OCI-LY7 (cell line): ENCODE measurements around the gene RILP. TPM values are rescaled to one million over a fixed set of nuclear protein-coding genes. Genes with fewer than 3 reads are reported as not detected.

Experiments used
- Bru-seq: library from RNA; stranded (reverse); fragments of 400-500 nt; gene quantifications from one replicate; lab custom pipeline; 2021; lab: Mats Ljungman, UMichigan
- BruChase-seq, 2 experiments: library from RNA; stranded (reverse); fragments of 400-500 nt; gene quantifications; one replicate each; lab custom pipeline; 2021; lab: Mats Ljungman, UMichigan
- BruUV-seq: library from RNA; stranded (reverse); fragments of 400-500 nt; replicated peaks from 2 replicates; lab custom pipeline; 2021; lab: Mats Ljungman, UMichigan
- CTCF ChIA-PET: fragments of 300-600 bp; sonication (Branson Sonifier 250); formaldehyde crosslinking; loops from one replicate; lab custom pipeline; 2022; ENCODE audit warnings: antibody characterized with exemption; ENCODE audit not compliant: unreplicated experiment; lab: Charles Lee
- POLR2A ChIA-PET: fragments of 300-600 bp; sonication (Branson Sonifier 250); formaldehyde crosslinking; loops from one replicate; lab custom pipeline; 2022; ENCODE audit warnings: antibody characterized with exemption; lab: Charles Lee
- DNase-seq: peaks from one replicate; pipeline ENCODE4 v3.0.0-alpha.2; 2015; ENCODE audit warnings: low spot score
- H2AFZ ChIP-seq: fragments of 200-600 bp; sonication (generic), shearing (Covaris generic); 2 replicates; pipeline ENCODE4 v1.6.1; 2014; ENCODE audit warnings: mild to moderate bottlenecking, antibody characterized with exemption, low read length, moderate library complexity
- H3K27ac ChIP-seq: fragments of 200-600 bp; sonication (generic); 2 replicates; pipeline ENCODE4 v1.5.1; 2014; ENCODE audit warnings: mixed run types, low read depth, mild to moderate bottlenecking, moderate library complexity, low read length, inconsistent platforms; ENCODE audit not compliant: poor library complexity, severe bottlenecking
- H3K36me3 ChIP-seq: fragments of 200-600 bp; sonication (generic); 2 replicates; pipeline ENCODE4 v1.6.1; 2014; ENCODE audit warnings: mild to moderate bottlenecking, antibody characterized with exemption, low read length, moderate library complexity, mixed read lengths; ENCODE audit not compliant: insufficient read depth
- H3K4me1 ChIP-seq: fragments of 200-600 bp; sonication (generic); 2 replicates; pipeline ENCODE4 v1.5.1; 2014; ENCODE audit warnings: mild to moderate bottlenecking, low read length; ENCODE audit not compliant: insufficient read depth, poor library complexity, severe bottlenecking
- H3K4me2 ChIP-seq: fragments of 200-600 bp; sonication (generic); 2 replicates; pipeline ENCODE4 v1.6.1; 2014; ENCODE audit warnings: mild to moderate bottlenecking, low read length
- H3K4me3 ChIP-seq: fragments of 200-600 bp; sonication (generic); 2 replicates; pipeline ENCODE4 v1.5.1; 2014; ENCODE audit warnings: mild to moderate bottlenecking, low read depth, low read length; ENCODE audit not compliant: poor library complexity, severe bottlenecking
- H3K79me2 ChIP-seq: fragments of 200-600 bp; sonication (generic); 2 replicates; pipeline ENCODE4 v1.6.1; 2016; ENCODE audit warnings: low read depth, mild to moderate bottlenecking, low read length, moderate library complexity, mixed read lengths; ENCODE audit not compliant: insufficient read depth
- H3K9me2 ChIP-seq: fragments of 200-600 bp; sonication (generic); 2 replicates; pipeline ENCODE4 v1.6.1; 2016; ENCODE audit warnings: mild to moderate bottlenecking, low read length, mixed read lengths; ENCODE audit not compliant: insufficient read depth
- H3K9me3 ChIP-seq: fragments of 200-600 bp; sonication (generic); 2 replicates; pipeline ENCODE4 v1.6.1; 2014; ENCODE audit warnings: mild to moderate bottlenecking, mixed run types, low read length, mixed read lengths
- H4K20me1 ChIP-seq: fragments of 200-600 bp; sonication (generic); 2 replicates; pipeline ENCODE4 v1.6.1; 2014; ENCODE audit warnings: mild to moderate bottlenecking, antibody characterized with exemption, low read length, moderate library complexity, mixed read lengths; ENCODE audit not compliant: insufficient read depth
- CTCF ChIP-seq: fragments of 200-600 bp; sonication (generic); conservative IDR thresholded peaks from 2 replicates; pipeline ENCODE4 v1.5.1; 2014; ENCODE audit warnings: mild to moderate bottlenecking, antibody characterized with exemption, low read length, moderate library complexity, mixed read lengths
- EZH2phosphoT487 ChIP-seq: fragments of 200-600 bp; sonication (generic); IDR thresholded peaks from 2 replicates; pipeline ENCODE4 v1.6.1; 2018; ENCODE audit warnings: low read depth, borderline replicate concordance, mild to moderate bottlenecking, mixed run types, antibody characterized with exemption, low read length, moderate library complexity, mixed read lengths
- intact Hi-C: fragments of 100-400 bp; cut with micrococcal nuclease; formaldehyde crosslinking; loops from one replicate; pipeline ENCODE4 v1.10.0; 2022; ENCODE audit not compliant: unreplicated experiment
- long read RNA-seq: library from polyadenylated mRNA; stranded (forward); transcript quantifications from one replicate; pipeline ENCODE4 v2.0.0, GENCODE V29; 2022
- total RNA-seq, 2 experiments: library from RNA; depleted of rRNA in 1 of 2; stranded (reverse); fragments of >200 nt in 1 of 2; shearing (Covaris generic) in 1 of 2; gene quantifications; 2 replicates each; pipeline ENCODE4 v1.2.3, GENCODE V29; 2014 to 2022

Gene RILP
- 0.82 and 3.2 TPM in 2 replicates for total RNA-seq (2014; rRNA removed; shearing (Covaris generic))
- 0.59 and 1.2 TPM in 2 replicates for total RNA-seq (2022)
- Bru-seq, nascent RNA, result percentile 33 among the genes with signal in this experiment
- BruChase-seq, experiment 1, labeled RNA remaining after a 6-hour chase, result percentile 28 among the genes with signal in this experiment
- percentile 27 among the genes with signal in this experiment for BruChase-seq, experiment 2, labeled RNA remaining after a 2-hour chase
- long read RNA-seq, result 0 reads

- Histone ChIP-seq H3K36me3 (peaks cover 62% of the 10 kb centered on the region), H4K20me1 (peaks cover 4% of the 10 kb centered on the region; the same call in 1 of the 2 replicates), H3K9me3 (no peaks in the 10 kb centered on the region), H3K79me2 (no peaks in the 10 kb centered on the region), H3K4me3 (peak within 1 kb of the TSS; percentile 54), H3K9me2 (no peaks in the 10 kb centered on the region), H3K4me1 (peaks cover 23% of the 10 kb centered on the region), H2AFZ (no peak within 1 kb of the TSS), H3K4me2 (peak within 1 kb of the TSS; percentile 61), H3K27ac (peak within 1 kb of the TSS; percentile 37)
- no TSS peak for BruUV-seq
- intact Hi-C loops, result loop anchor here (5.0 kb wide), 1 partner anchor 78 kb away; no protein-coding TSS in a partner anchor
- TF ChIP-seq CTCF, result no peak
- TF ChIP-seq EZH2phosphoT487, result no peak
- DNase-seq, result no peak
- CTCF ChIA-PET, result interaction anchor here (1.2 kb wide), 1 partner anchor 13 kb away, joined by 3 read pairs; no protein-coding TSS in a partner anchor
- POLR2A ChIA-PET, result no interaction called here
These were observed at the start of gene RILP for GRCh38 chr17:1649844-1650501. TSS of gene RILP (minus strand) at chr17:1649866. CDS start at chr17:1649804, 62 bp downstream.

GRCh38 chr17:1697681-1698080, 48.0 kb upstream of the RILP start:
- ChIA-PET CTCF (no interaction called here), POLR2A (interaction anchor here (0.6 kb wide), 1 partner anchor 1928 kb away, joined by 3 read pairs; no protein-coding TSS in a partner anchor)
- no peaks in the 10 kb centered on the region for H3K4me1 ChIP-seq
- H3K9me3 ChIP-seq, result no peaks in the 10 kb centered on the region
- H4K20me1 ChIP-seq, result no peaks in the 10 kb centered on the region
- H3K79me2 ChIP-seq, result no peaks in the 10 kb centered on the region
- intact Hi-C loops, result no loop called here
- no peak overlapping the region for H2AFZ ChIP-seq
- no peak overlapping the region for H3K4me2 ChIP-seq
- no peak overlapping the region for H3K4me3 ChIP-seq
- no peak overlapping the region for H3K27ac ChIP-seq
- no peaks in the 10 kb centered on the region for H3K36me3 ChIP-seq
- no peak for DNase-seq
- no TSS peak for BruUV-seq
- no peaks in the 10 kb centered on the region for H3K9me2 ChIP-seq
- no peak for TF ChIP-seq CTCF
- no peak for TF ChIP-seq EZH2phosphoT487
